Activated CD8-positive, alpha-beta memory T cell treated with anti-CD3 and anti-CD28 coated beads for 1 hour (primary cell): ENCODE results near the gene PIP4K2A.

ENCODE experiments used
- DNase-seq, 2 donors: peaks; one replicate each; pipeline ENCODE4 v3.0.0-alpha.2; 2020; ENCODE audit warnings: low read depth in 1 of 2; ENCODE audit errors: extremely low read depth in 1 of 2

PIP4K2A gene

DNA sequence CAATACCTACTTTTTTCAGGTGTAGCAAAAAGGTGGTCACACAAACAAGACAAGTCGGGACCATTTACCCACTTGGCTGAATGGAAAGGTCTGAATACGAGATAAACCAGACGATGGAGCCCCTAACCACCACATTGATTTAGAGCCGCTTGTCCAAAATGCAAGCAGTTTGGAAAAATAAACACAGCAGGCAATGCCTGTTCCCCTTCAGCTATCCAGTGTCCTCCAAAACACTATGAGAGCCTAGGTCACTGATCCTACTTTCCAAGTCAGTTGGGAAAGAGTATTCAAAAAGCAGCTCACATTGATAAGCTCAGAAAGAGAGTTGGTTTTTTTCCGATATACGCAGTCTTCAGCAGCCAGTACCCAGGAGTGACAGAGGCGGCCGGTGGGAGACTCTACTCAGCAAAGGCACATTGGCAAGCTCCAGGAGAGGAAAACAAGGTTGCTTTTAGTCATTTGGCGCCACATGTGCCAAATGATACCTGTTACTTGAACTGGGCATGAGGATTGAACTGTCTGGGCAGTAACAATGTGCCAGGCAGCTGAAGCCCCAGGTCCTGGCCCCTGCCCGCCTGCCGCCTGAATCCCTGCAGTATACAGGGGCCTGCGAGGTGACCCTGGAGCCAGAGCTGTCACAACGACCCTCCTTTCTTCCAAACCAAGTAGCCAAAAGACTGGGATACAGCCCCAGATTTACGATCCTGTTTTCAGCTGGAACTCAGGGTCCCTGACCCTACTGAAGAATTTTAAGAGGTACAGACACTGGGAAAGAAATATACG is 109.8 kb downstream of the PIP4K2A start:
- no peak for DNase-seq

DNA sequence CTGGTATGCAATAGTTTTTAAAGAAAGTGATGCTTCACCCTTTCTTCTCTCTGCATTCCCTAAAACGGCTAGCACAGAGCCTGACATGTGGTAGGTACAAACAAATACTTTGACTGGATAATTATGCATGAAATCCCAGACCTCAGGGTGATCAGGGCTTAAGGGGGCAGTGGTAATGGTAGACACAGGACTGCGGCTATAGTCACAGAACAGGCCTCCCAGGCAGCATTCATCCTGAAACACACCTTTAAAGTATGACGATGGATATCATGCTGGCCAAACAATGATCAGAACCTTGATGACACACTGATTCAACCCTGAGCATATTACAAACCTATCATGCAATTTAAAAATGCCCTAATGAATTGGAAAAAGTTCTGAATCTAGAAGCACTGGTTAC is 110.8 kb downstream of the PIP4K2A start:
- DNase-seq: no peak

DNA sequence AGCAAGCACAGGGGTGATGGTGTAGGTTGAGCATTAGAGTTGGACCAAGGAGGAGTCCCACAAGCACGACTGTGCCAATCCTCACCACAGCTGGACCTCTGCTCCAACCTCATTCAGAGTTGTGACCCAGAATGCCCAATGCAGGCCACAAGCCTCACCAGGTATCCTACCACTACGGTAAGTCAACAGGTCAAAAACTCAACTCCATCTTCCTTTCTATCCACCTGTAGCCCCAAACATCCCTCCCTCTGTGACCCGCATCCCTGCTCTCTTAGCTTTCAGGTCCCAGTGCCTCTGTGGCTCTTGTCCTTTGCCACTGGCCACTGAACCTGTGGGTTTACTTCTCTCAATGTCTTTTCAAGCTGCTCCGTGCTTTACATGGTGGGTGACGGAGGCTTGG is 112.8 kb downstream of the PIP4K2A start:
- no peak for DNase-seq

DNA sequence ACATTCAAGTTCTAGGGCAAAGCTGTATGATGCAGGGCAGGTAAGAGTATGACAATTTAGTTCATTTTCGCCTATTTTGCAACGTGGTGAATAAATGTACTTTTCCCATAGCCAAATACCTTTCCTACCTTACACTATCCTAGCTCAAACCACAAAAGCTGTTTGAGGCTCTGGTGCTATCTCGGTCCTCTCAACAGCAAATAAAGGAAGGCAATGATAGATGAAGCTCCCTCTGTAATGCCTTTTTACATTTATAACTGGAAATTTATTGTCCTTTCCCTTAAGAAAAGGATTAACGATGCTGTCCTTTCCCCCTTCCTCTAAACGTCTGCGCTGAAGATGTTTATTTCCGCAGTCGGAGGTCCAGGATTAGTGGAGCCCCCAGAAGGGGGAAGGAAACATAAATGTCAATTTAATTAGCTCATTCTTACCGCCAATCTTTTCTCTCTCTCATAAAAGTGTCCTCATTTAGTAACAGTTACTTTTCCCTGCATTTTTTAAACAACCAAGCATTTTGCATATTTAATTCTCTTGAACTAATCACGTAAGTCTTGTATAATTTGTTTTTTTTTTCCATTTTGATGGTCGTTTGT is 114.6 kb downstream of the PIP4K2A start:
- no peak for DNase-seq

DNA sequence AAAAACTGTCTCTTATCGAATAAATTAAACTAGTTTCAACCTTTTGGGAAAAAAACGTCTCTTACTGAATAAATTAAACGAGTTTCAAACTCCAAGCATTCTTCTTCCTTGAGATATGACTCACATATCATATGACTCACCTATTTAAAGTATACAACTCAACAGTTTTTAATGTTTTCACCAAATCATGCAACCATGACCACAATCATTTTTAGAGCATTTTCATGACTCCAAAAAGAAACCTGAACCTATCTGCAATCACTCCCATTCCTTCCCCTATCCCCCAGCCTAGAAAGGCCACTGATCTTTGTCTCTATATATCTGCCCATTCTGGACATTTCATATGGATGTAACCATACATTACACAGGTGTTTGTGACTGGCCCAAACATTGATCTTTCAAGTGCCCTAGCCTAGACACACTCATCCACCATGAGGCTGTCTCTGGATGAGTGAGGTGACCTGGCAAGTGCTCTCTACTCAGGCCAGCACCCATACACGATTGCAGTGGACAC is 115.3 kb downstream of the PIP4K2A start:
- no peak for DNase-seq

DNA sequence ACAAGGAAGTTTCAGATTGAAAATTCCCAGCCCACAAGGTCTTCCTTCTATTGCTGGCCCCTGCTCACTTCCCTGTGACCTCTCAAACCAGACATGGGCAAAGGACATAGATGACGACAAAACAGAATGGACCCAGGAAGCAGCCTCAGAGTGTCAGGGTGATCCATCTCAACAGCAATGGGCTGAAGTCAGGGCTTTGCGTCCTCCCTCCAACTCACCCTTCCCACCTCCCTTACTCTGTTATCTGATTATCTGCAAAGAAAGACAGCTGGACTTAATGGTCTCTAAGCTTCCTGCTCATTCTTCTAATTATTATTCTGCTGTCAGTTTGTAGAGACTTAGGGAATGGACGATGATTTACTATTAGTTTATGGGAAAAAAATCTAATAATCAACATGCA is 115.9 kb downstream of the PIP4K2A start:
- DNase-seq: no peak

DNA sequence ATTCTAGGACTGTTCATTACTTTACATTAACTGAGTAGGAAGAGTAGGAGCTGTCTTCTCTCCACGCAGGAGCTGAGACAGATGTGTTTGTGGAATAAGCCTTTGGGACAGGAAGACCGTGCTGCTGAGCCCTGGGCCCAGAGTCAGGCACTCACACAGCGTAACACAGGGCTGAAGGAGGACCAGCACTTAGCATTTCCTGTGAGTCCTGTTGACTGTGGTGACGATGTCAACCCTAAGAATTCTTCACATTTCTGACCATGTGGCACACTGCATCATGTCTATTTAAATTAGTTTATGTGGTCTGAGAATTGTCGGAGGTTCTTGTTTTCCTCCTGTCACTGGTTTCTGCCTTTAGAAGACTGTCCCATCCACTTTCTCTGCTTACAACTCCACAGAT is 117.2 kb downstream of the PIP4K2A start:
- no peak for DNase-seq

DNA sequence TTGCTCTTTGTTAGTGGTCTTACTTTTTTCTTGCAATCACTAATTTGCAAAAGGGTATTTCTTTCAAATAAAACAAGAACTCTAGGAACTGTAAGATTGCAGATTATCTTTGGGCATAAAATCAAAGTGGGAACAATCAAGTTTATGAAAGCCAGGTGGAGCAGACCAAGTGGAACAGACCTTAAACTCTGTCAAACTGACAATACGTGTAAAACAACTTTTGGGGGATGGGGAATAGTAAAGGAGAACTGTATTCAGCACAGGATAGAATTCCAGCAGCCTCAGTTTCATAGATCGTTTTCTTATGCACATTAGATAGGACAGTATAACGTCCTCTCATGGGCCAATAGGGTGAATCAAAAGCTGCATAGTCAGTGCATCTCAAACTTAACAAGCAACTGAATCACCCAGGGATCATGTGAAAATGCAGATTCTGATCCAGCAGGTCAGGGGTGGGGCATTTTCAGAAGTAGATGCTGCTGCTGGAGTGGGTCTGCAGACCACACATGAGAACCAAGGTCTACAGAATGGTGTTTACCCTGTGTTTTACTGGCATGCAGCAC is 120.7 kb downstream of the PIP4K2A start:
- DNase-seq: no peak

DNA sequence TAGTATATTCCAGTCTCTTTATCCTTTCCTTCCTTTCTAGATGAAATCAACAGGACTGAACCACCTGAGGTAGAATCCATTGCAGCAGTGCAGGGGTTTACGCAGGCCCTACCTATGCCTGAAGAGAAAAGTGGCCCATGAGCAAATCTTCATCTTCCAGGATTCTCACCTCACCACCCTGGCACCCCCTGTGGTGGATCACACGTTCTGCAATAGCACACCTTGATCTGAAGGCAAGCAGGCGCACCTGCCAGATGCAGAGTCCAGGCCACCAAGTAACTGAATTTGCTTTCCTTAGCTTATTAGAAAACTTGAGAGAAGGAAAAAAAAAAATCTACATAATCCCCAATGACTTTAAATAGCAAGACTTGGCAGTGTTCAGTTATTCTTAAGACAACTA is 121.4 kb downstream of the PIP4K2A start:
- DNase-seq: no peak

DNA sequence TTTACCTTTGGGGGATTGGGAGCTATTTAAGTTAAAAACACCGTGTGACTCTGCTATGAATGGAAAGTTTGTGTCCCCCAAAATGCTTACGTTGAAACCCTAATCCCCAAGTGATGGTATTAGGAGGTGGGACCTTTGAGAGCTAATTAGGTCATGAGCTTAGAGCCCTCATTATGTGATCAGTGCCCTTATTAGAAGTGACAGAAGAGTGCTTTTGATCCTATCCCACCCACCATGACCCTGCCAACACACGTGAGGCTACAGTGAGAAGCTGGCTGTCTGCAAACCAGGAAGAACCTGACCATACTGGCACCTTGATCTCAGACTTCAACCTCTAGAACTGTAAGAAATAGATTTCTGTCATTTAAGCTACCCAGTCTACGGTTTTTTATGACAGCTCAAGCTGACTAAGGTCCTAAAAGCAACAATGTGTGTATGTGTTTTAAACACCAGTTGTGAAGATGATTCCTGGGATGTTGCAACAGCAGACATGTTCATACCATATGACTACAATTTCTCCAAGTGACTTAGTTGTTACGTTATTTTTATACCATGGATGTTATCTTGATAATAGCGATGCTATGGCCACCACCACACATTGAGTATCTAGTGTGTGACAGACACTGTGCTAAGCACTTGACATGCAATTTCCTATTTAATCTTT is 124.4 kb downstream of the PIP4K2A start:
- DNase-seq: no peak

DNA sequence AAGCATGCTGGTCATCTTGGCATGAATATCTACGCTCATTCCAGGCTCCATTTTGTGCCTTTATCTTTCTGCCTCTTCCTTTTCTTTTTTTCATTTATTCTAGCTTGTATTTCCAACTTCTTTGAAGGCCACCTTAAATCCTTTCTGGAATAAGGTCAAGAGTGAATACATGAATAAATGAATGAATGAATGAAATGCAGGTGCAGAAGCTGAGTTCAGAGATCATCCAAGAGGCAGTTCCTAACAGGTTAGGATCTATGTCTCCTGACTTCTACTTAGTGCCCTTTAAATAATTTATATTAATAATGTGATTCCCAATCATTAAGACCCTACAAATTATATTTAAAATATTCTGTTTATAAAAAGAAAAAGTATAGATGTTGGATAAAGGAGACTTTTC is 125.9 kb downstream of the PIP4K2A start:
- no peak for DNase-seq

DNA sequence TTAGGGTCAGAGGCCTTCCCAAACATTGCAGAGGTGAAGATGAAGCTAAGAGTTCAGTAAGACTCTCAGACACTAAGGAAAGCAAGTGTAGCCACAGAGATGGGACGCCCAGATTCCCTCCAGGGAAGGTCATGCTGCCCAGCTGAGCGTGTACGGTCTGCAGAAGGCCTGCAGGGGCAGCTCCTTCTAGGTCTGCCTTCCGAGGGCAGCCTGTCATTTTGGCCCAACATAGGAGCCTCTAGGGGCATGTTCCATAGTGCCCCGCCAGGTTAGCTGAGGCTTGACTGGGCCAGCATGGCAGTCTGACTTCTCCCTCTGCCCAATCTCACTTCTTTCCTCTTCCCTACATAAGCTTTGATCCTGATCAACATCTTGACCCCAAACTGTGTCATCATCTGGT is 130.7 kb downstream of the PIP4K2A start:
- DNase-seq: no peak

DNA sequence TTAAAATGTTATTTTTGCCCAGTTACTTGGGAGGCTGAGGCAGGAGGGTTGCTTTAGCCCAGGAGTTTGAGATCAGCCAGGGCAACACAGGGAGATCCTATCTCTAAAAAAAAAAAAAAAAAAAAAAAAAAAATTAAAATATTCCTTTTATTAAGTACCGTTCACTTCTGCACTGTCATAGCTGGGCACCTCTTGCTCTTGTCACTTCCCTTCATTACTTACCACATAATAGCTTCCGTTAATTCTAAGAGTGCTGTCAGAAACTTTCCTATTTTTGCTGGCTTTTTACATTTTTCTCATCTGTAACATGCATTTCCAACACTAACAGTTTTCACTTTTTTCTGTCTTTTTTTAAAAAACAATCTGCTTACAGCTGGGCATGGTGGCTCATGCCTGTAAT is 132.9 kb downstream of the PIP4K2A start:
- no peak for DNase-seq

DNA sequence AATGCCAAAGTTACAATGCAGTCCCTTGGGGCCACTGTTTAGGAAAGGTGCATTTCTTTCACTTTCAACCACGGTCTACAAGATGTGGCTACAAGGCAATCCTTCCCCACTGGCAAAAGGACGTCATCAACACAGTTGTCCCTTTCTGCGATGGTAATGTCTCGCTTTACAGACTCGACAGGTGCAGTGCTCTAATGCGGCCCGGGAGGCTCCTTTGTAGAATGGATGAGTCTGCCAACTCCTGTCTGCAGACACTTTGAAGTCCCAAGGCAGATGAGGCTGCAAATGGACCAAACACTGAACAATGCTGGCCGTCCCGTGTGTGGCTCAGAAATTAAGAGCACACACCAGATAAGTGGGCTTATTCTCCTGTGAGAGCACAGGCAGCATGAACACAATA is 133.7 kb downstream of the PIP4K2A start:
- DNase-seq: no peak

DNA sequence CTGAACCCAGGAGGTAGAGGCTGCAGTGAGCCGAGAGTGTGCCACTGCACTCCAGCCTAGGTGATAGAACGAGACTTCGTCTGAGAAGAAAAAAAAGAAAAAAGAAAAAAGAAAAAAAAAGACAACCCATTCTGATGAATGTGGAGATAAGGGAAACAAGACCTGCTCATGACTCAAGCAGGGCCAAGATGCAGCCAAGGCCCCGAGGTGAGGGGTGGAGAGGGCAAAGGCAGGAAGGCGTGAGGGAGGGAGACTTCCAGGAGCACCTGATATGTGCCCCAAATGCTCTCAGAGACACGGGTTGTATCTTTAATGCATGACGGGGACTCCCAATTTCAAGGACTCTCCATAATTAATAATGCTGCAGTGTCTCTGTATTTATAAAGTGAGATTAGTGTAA is 134.6 kb downstream of the PIP4K2A start:
- no peak for DNase-seq

DNA sequence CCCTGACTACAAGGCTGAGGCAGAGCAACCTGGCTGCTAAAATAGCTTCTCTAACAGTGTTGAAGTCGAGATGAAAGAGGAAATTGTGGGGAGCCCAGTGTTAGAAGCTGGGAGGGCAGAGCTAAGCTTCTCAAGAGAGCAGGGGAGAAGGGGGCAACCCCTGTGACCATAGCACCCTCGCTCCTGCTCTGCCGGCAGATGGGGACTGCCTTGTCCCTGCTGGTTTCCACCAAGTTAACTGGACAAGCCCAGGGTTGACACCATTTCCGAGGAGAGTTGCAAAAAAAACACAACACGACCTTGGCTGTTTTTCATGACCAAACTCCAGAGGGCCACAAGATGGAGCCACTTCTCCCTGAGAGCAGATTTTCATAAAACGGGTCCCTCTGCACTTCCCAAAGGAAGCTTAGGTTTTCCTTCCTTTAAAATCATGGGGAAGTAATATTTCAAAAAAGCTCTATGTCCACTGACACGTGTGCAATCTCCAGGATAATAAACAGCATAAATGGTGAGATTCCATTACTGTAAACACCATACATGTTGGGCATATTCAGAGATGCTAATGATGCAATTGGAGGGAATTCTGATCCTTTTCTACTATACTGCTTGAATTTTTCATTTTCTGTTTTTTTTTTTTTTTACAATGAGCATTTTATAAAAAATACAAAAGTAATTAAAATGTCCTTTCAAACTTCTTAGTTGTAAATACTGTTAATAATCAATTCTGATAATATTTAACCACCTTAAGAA is 140.4 kb downstream of the PIP4K2A start:
- DNase-seq: no peak

DNA sequence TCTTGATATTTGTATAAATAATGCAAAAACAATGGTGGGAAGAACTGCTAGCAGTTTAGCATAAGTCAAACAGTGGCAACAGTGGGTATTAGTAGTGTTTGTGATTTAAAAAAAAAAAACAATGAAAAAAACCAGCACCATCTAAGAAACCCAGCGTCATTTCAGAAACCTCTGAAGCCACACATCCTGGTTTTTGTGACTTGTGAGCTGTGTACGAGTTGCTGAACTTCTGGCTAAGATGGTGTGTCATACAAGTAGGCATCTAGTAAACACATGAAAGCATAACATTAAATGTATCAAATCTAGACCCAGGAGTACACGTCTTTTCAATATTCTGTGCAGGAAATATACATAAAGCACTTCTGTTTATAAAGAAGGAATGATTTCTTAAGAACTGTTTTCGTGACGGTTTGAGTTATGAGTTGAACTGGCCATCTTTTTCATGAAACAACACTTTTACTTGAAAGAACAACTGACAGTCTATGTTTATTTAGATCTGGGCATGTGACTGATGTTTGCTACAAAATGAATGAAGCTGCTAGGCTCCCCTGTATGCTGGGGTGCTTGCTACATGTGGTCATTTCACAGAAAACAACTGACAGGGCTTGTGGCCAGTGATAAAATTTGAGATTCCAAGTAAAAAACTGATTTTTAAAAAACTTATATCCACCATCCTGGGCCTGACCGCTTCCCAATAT is 143.5 kb downstream of the PIP4K2A start:
- DNase-seq: no peak

DNA sequence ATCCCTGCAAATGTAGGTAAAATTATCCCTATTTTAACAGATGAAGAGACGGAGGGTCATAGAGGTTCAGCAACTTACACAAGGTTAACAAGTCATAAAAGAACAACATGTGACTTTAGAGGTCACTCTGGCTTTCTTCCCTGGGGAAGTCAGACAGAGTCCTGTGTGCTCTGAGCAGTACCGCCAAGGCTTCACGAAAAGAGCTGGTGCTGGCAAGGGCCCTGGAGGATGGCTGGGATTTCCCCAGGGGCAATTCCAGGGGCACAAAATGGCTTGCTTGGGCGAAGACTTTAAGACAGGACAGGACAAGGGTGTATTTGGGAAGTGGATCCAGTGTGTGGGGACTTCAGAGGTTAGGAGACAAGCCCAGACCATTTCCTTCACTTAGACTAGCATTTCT is 144.1 kb downstream of the PIP4K2A start:
- no peak for DNase-seq

DNA sequence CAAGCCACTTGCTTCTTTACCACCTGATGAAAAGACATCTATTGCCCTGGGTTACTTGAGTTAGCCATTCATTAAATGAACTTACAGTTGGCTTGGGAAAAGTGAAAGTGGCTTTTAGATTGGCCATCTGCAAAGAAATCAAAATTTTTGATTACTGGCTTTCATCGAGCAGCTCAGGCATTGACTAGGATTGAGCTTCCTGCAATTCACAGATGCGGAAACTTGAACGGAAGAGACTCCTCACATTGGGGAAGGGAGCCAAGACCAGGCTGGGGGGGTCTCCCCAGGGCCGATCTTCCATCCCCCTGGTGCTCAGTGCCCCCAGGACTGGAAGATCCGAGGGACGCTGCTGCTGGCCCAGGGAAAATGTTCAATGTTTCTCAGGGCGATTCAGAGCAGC is 145.4 kb downstream of the PIP4K2A start:
- DNase-seq: no peak

DNA sequence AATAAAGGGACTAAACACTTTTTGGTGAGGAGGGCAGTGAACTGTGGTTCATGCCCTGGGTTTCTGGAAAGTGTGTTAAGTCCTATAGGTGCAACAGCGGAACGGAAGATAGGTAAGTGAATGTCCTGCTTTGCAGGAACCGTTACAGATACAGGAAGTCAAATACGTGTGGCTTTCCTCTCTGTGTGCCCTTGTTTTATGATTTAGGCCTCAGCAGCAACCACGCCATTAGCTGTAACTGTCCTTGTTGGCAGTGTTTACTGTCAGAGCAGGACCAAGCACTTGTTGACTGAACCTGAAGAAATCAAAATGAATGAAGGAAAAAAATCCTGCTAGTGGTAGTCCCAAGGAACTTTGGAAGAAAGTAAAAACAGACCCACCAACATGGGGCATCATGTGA is 150.3 kb downstream of the PIP4K2A start:
- no peak for DNase-seq
